Transverse colon (tissue), 4 donors: ENCODE measurements around the gene CFH. TPM values are rescaled to one million over a fixed set of nuclear protein-coding genes. Genes with fewer than 3 reads are reported as not detected.
"Not testable (repeated sequence)": the region's sequence is repeated elsewhere in the genome, so short reads cannot be mapped to it uniquely, and the experiment has no call there.

Experiments
- DNase-seq: peaks from one replicate; pipeline ENCODE4 v3.0.0-alpha.2; 2019
- H3K27ac ChIP-seq, 4 donors: fragments of 200-600 bp; sonication (generic); 2 replicates each; pipeline ENCODE4 v1.5.1; 2016 to 2018; ENCODE audit warnings: inconsistent platforms in 4 of 4
- H3K27me3 ChIP-seq: fragments of 200-600 bp; sonication (generic); 2 replicates; pipeline ENCODE4 v1.5.1; 2017; ENCODE audit warnings: inconsistent platforms
- H3K36me3 ChIP-seq, 4 donors: fragments of 200-600 bp; sonication (generic); 2 replicates each; pipeline ENCODE4 v1.5.1; 2017 to 2019; ENCODE audit warnings: inconsistent platforms in 4 of 4
- H3K4me1 ChIP-seq, 4 donors: fragments of 200-600 bp; sonication (generic); 2 replicates each; pipeline ENCODE4 v1.5.1; 2017 to 2020; ENCODE audit warnings: inconsistent platforms in 4 of 4
- H3K4me3 ChIP-seq, 4 donors: fragments of 200-600 bp; sonication (generic); 1 replicate in 1 of 4; 2 replicates in 3 of 4; pipeline versions ENCODE4 v1.5.1 to v1.6.1; 2017 to 2019; ENCODE audit warnings: inconsistent platforms in 4 of 4
- H3K9me3 ChIP-seq, 2 donors: fragments of 200-600 bp; sonication (generic); 2 replicates each; pipeline ENCODE4 v1.5.1; 2017 to 2019; ENCODE audit warnings: inconsistent platforms in 2 of 2
- EP300 ChIP-seq: sonication (generic); formaldehyde crosslinking; IDR thresholded peaks from one replicate; pipeline ENCODE4 v1.6.1; 2017; ENCODE audit warnings: antibody characterized with exemption, low read depth
- POLR2A ChIP-seq: fragments of 450-650 bp; IDR thresholded peaks from one replicate; pipeline ENCODE4 v1.6.1; 2016; ENCODE audit warnings: antibody characterized with exemption, mild to moderate bottlenecking, moderate library complexity
- POLR2AphosphoS5 ChIP-seq, 3 donors: sonication (generic); formaldehyde crosslinking; IDR thresholded peaks; one replicate each; pipeline ENCODE4 v1.6.1; 2016; ENCODE audit warnings: antibody characterized with exemption in 3 of 3
- WGBS, 2 donors: methylation state at CpG; one replicate each; pipeline ENCODE4 v1.1.5; 2018; ENCODE audit warnings: low coverage in 1 of 2; 5-methylcytosine and 5-hydroxymethylcytosine counted together
- in situ Hi-C, 4 donors: fragments of 200-750 bp; cut with MboI; loops; one replicate each; pipeline versions ENCODE4 v1.15.0 to v1.15.1; 2017; ENCODE audit warnings: low sequenced_read_pairs in 3 of 4, low pct_ligation_motif_present in 1 of 4, low pct_unique_long_range_greater_than_20kb in 1 of 4
- intact Hi-C: fragments of 100-400 bp; cut with DNase I; formaldehyde crosslinking; loops from one replicate; pipeline ENCODE4 v1.15.1; 2023; ENCODE audit warnings: low total_unique reads
- total RNA-seq, 4 donors: library from RNA; depleted of rRNA; stranded (reverse); fragments of >200 nt; gene quantifications; one replicate each; pipeline ENCODE4 v1.1.0, GENCODE V29; 2016
- TF ChIP-seq, protein P1 (sequence below), 5 experiments: fragments of 200-600 bp in 3 of 5; fragments of 450-650 bp in 2 of 5; sonication (generic) in 3 of 5; IDR thresholded peaks; 1 replicate in 2 of 5; 2 replicates in 3 of 5; pipeline ENCODE4 v1.5.1; 2016 to 2017; ENCODE audit warnings: antibody characterized with exemption in 5 of 5, inconsistent platforms in 3 of 5, mild to moderate bottlenecking in 2 of 5, moderate library complexity in 1 of 5

The CFH gene
- total RNA-seq, 4 donors from 2014 or later, result 5.2 to 92.3 (median 23.6) TPM

DNA sequence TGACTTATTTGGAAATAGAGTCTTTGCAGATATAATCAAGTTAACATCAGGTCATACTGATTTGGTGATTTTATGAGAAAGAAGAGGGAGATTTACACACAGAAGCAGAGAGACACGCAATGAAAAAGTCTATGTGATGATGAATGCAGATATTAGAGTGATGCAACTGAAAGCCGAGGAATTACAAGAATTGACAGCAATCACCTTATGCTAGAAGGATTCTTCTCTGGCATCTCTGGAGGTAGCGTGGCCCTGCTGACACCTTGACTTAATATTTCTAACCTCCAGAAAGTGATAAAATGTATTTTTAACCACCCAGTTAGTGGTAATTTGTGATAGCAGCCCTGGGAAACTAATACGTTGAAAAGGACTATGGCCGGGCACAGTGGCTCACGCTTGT lies 14.2 kb upstream of the CFH start:
- intact Hi-C loops (no loop called here), in situ Hi-C loops (no loop called here)
- H3K36me3 ChIP-seq, result no peaks in the 10 kb centered on the region
- WGBS, 2 donors, result 83 to 93% methylated on average over 3 to 6 of the region's 6 CpGs
- H3K4me3 ChIP-seq, result no peak overlapping the region
- TF ChIP-seq, protein P1, sequence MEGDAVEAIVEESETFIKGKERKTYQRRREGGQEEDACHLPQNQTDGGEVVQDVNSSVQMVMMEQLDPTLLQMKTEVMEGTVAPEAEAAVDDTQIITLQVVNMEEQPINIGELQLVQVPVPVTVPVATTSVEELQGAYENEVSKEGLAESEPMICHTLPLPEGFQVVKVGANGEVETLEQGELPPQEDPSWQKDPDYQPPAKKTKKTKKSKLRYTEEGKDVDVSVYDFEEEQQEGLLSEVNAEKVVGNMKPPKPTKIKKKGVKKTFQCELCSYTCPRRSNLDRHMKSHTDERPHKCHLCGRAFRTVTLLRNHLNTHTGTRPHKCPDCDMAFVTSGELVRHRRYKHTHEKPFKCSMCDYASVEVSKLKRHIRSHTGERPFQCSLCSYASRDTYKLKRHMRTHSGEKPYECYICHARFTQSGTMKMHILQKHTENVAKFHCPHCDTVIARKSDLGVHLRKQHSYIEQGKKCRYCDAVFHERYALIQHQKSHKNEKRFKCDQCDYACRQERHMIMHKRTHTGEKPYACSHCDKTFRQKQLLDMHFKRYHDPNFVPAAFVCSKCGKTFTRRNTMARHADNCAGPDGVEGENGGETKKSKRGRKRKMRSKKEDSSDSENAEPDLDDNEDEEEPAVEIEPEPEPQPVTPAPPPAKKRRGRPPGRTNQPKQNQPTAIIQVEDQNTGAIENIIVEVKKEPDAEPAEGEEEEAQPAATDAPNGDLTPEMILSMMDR (IDR thresholded peaks at IDR 0.05), result no peak
- TF ChIP-seq POLR2A (no peak), EP300 (no peak), POLR2AphosphoS5 (IDR thresholded peaks at IDR 0.05) (no peak)
- H3K9me3 ChIP-seq, result no peaks in the 10 kb centered on the region
- H3K4me1 ChIP-seq, result no peaks in the 10 kb centered on the region
- H3K27me3 ChIP-seq, result no peaks in the 10 kb centered on the region
- H3K27ac ChIP-seq, result no peak overlapping the region
- DNase-seq, result no peak

DNA sequence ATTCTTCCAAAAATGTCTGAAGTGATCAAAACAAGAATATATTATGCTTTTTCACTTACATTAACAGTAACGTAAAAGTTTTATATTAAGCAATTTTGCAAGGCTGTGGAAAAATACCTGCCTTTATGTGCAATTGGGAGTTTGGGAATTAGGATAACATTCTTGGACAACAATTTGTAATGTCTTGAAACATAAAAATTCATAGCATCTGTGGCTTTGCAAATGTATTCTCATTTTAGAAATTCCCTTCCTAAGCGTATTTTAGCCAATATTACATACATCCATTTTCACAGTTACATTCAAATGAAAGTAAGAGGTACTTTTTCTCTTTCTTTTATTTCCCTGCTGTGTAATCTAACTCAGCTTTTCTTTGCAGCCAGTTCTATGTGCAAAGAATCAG lies 13.4 kb upstream of the CFH start:
- Histone ChIP-seq H3K36me3 (no peaks in the 10 kb centered on the region), H3K27me3 (no peaks in the 10 kb centered on the region), H3K27ac (no peak overlapping the region), H3K4me1 (no peaks in the 10 kb centered on the region), H3K4me3 (no peak overlapping the region), H3K9me3 (no peaks in the 10 kb centered on the region)
- intact Hi-C loops (no loop called here), in situ Hi-C loops (no loop called here)
- TF ChIP-seq POLR2A (no peak), EP300 (no peak), POLR2AphosphoS5 (IDR thresholded peaks at IDR 0.05) (no peak)
- TF ChIP-seq, protein P1 (IDR thresholded peaks at IDR 0.05), result no peak
- 81 to 85% methylated on average over 2 of the region's 2 CpGs for WGBS, 2 donors
- DNase-seq, result no peak

DNA sequence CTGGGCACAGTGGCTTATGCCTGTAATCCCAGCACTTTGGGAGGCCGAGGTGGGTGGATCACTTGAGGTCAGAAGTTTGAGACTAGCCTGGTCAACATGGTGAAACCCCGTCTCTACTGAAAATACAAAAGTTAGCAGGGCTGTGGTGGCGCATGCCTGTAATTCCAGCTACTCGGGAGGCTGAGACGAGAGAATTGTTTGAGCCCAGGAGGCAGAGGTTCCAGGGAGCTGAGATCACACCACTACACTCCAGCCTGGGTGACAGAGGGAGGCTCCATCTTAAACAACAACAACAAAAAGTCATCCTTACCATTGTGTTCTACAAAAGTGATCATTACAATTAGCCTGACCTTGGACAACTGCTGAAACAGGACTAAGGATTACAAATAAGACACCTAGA lies 12.6 kb upstream of the CFH start:
- H3K9me3 ChIP-seq, H3K36me3 ChIP-seq, H3K27ac ChIP-seq, H3K4me3 ChIP-seq, H3K4me1 ChIP-seq, H3K27me3 ChIP-seq, DNase-seq, intact Hi-C loops, in situ Hi-C loops: not testable (repeated sequence)
- 57 to 76% methylated on average over 3 to 5 of the region's 5 CpGs for WGBS, 2 donors

DNA sequence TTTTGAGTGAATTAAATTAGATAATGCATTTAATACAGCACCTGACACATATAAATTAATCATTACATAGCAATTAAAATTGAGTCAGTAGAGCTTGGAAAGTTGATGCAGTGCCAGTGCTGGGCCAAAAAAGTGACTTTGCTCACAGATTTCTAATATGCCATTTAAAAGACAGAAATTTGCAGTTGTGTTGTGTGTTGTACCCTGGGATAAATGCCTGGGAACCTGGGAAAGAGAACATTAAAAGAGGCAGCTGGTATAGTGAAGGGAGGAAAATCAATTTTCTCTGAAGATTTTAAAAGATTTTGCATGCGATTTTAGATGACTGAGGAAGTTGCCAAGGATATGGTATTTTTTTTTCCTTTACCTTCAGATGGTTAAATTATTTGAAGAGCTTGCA lies 10.9 kb upstream of the CFH start:
- H3K4me1 ChIP-seq, result no peaks in the 10 kb centered on the region
- in situ Hi-C loops, result no loop called here
- no peak overlapping the region for H3K27ac ChIP-seq
- no peak overlapping the region for H3K4me3 ChIP-seq
- H3K36me3 ChIP-seq, result no peaks in the 10 kb centered on the region
- no peak for DNase-seq
- intact Hi-C loops, result no loop called here
- no peaks in the 10 kb centered on the region for H3K27me3 ChIP-seq
- WGBS, 2 donors, result 80 to 81% methylated on average over 1 of the region's 1 CpG
- TF ChIP-seq POLR2A, result no peak
- no peak for TF ChIP-seq EP300
- TF ChIP-seq, protein P1 (IDR thresholded peaks at IDR 0.05), result no peak
- no peak for TF ChIP-seq POLR2AphosphoS5 (IDR thresholded peaks at IDR 0.05)
- H3K9me3 ChIP-seq, result no peaks in the 10 kb centered on the region

DNA sequence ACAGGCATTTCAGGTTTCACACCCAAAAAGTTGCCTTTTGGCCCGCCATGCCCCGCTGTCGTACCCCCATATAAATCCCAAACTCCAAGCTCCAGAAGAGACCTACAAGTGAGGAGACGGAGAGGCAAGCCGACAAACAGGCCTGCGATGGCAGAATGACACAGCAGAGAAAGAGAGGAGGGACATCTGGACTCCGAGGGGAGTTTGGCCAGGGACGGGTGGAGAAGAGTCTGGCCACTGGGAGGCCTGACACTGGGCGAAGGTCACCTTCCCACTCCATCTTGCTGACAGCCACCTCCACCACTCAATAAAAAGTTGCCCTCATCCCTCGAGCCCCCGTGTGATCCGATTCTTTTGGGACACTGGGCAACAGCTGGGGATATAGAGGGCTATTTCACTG lies 1.9 kb upstream of the CFH start:
- intact Hi-C loops, result no loop called here
- H3K27me3 ChIP-seq, result no peaks in the 10 kb centered on the region
- WGBS, 2 donors, result 79 to 91% methylated on average over 9 to 12 of the region's 12 CpGs
- H3K27ac ChIP-seq, result no peak overlapping the region
- no peak overlapping the region for H3K4me3 ChIP-seq
- in situ Hi-C loops, result loop anchor here in 2 of 4 donors (25.0 kb wide), 2 partner anchors 488 to 513 kb away; no protein-coding TSS in a partner anchor
- no peak for DNase-seq
- no peaks in the 10 kb centered on the region for H3K9me3 ChIP-seq
- H3K4me1 ChIP-seq, result peaks cover 0 to 3% (median 0%) of the 10 kb centered on the region in 4 donors
- no peaks in the 10 kb centered on the region for H3K36me3 ChIP-seq
- TF ChIP-seq POLR2AphosphoS5 (IDR thresholded peaks at IDR 0.05) (no peak), EP300 (no peak), POLR2A (no peak)
- TF ChIP-seq, protein P1 (IDR thresholded peaks at IDR 0.05), result no peak
